Measurements from ENCODE around the gene ST6GALNAC2.
"Not testable (repeated sequence)": the region's sequence is repeated elsewhere in the genome, so short reads cannot be mapped to it uniquely, and the experiment has no call there.

ST6GALNAC2 gene

GRCh38 chr17:76585649-76586593 is at the start of gene ST6GALNAC2:
Gene ST6GALNAC2 (minus strand): TSS chr17:76585860. CDS start chr17:76585808, 52 bp downstream.
- peak; percentile 74 for DNase-seq

- DNase-seq: no peak
These were observed 49.4 kb upstream of the ST6GALNAC2 start for GRCh38 chr17:76635039-76635438.

- no peak for DNase-seq
These were observed 48.1 kb upstream of the ST6GALNAC2 start for GRCh38 chr17:76633628-76634328.

- DNase-seq: no peak
These were observed 46.3 kb upstream of the ST6GALNAC2 start for GRCh38 chr17:76631821-76632565.

GRCh38 chr17:76630151-76630550 is 44.5 kb upstream of the ST6GALNAC2 start:
- no peak for DNase-seq

- DNase-seq: no peak
These were observed 41.9 kb upstream of the ST6GALNAC2 start for GRCh38 chr17:76627510-76627909.

GRCh38 chr17:76626442-76626841 is 40.8 kb upstream of the ST6GALNAC2 start:
- no peak for DNase-seq

GRCh38 chr17:76625496-76625895 is 39.8 kb upstream of the ST6GALNAC2 start:
- no peak for DNase-seq

- peak; percentile 78 for DNase-seq
These were observed 37.8 kb upstream of the ST6GALNAC2 start for GRCh38 chr17:76623271-76624146.

GRCh38 chr17:76617838-76618237 is 32.2 kb upstream of the ST6GALNAC2 start:
- DNase-seq: no peak

GRCh38 chr17:76614912-76615617 is 29.4 kb upstream of the ST6GALNAC2 start:
- no peak for DNase-seq

- not testable (repeated sequence) for DNase-seq
These were observed 28.6 kb upstream of the ST6GALNAC2 start for GRCh38 chr17:76614064-76614759.

- DNase-seq: no peak
These were observed 27.6 kb upstream of the ST6GALNAC2 start for GRCh38 chr17:76612977-76613851.

GRCh38 chr17:76612465-76612864 is 26.8 kb upstream of the ST6GALNAC2 start:
- no peak for DNase-seq

GRCh38 chr17:76611758-76612157 is 26.1 kb upstream of the ST6GALNAC2 start:
- no peak for DNase-seq

GRCh38 chr17:76611080-76611749 is 25.6 kb upstream of the ST6GALNAC2 start:
- DNase-seq: not testable (repeated sequence)

- not testable (repeated sequence) for DNase-seq
These were observed 21.0 kb upstream of the ST6GALNAC2 start for GRCh38 chr17:76606685-76607084.

GRCh38 chr17:76601065-76601464 is 15.4 kb upstream of the ST6GALNAC2 start:
- no peak for DNase-seq
